Measurements from ENCODE around the gene UNC119. TPM values are rescaled to one million over a fixed set of nuclear protein-coding genes. Genes with fewer than 3 reads are reported as not detected.
"Not testable (repeated sequence)": the region's sequence is repeated elsewhere in the genome, so short reads cannot be mapped to it uniquely, and the experiment has no call there.

UNC119 gene
- polyA plus RNA-seq (ENCODE audit: insufficient read length): 56.8 TPM
- long read RNA-seq, donor 1, full-length matches to known transcripts: 55 of 55 reads
- long read RNA-seq, donor 1, partial matches to known transcripts: 0 of 55 reads
- long read RNA-seq, donor 1, other reads (novel, unspliced or antisense): 0 of 55 reads
- long read RNA-seq, donor 2, full-length matches to known transcripts: 42 of 54 reads
- long read RNA-seq, donor 2, partial matches to known transcripts: 12 of 54 reads
- long read RNA-seq, donor 2, other reads (novel, unspliced or antisense): 0 of 54 reads
- long read RNA-seq, donor 3, full-length matches to known transcripts: 32 of 47 reads
- long read RNA-seq, donor 3, partial matches to known transcripts: 15 of 47 reads
- long read RNA-seq, donor 3, other reads (novel, unspliced or antisense): 0 of 47 reads
- long read RNA-seq, donor 4, partial matches to known transcripts: 0 of 2 reads
- long read RNA-seq, donor 4, other reads (novel, unspliced or antisense): 0 of 2 reads
- long read RNA-seq, donor 5, full-length matches to known transcripts: 60 of 60 reads
- long read RNA-seq, donor 5, partial matches to known transcripts: 0 of 60 reads
- long read RNA-seq, donor 5, other reads (novel, unspliced or antisense): 0 of 60 reads
- long read RNA-seq, donor 6, full-length matches to known transcripts: 35 of 46 reads
- long read RNA-seq, donor 6, partial matches to known transcripts: 11 of 46 reads
- long read RNA-seq, donor 6, other reads (novel, unspliced or antisense): 0 of 46 reads
- long read RNA-seq, donor 7, full-length matches to known transcripts: 43 of 57 reads
- long read RNA-seq, donor 7, partial matches to known transcripts: 14 of 57 reads
- long read RNA-seq, donor 7, other reads (novel, unspliced or antisense): 0 of 57 reads
- long read RNA-seq, donor 8, full-length matches to known transcripts: 15 of 20 reads
- long read RNA-seq, donor 8, partial matches to known transcripts: 5 of 20 reads
- long read RNA-seq, donor 8, other reads (novel, unspliced or antisense): 0 of 20 reads

DNA sequence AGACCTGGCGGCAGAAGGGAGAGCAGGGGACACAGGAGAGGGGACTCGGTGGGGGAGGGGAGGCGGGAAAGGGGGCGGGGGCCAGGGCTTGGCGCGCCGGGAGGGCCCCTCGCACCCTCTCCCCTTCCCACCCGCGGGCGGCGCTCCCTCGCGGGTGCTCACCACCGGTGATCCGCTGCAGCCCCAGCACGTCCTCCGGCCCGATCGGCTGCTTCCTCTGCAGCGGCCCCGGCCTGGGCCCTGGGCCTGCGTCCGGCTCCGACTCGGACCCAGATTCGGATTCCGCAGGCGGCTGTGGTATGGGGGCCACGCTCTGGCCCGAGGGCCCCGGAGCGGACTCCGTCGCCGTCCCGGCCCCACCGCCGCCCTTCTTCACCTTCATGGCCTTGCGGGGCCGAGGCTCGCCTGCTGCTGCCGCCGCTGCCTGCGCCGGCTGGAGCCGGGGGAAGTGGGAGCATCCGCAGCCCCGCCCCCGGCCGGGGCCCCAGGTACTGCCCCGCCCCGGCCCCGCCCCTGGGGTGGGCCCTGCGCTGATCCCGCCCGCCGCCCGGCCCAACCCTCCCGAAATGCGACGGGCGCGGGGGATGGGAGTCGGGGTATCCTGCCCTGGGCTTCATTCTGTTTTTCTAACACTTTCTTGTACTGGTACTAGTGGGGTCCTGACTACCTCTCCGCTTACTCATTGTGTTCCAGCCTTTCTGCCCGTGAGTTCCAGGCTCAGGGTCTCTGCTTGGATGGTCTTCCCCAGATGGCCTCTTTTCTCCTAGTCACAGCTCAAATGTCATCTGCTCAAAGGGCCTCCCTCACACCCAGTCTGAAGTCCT is at the start of gene UNC119:
UNC119 (minus strand) TSS at position 449 of the 824 bp plus-strand sequence; CDS start at position 382, 67 bp downstream.
- DNase-seq: peak; percentile 85

DNA sequence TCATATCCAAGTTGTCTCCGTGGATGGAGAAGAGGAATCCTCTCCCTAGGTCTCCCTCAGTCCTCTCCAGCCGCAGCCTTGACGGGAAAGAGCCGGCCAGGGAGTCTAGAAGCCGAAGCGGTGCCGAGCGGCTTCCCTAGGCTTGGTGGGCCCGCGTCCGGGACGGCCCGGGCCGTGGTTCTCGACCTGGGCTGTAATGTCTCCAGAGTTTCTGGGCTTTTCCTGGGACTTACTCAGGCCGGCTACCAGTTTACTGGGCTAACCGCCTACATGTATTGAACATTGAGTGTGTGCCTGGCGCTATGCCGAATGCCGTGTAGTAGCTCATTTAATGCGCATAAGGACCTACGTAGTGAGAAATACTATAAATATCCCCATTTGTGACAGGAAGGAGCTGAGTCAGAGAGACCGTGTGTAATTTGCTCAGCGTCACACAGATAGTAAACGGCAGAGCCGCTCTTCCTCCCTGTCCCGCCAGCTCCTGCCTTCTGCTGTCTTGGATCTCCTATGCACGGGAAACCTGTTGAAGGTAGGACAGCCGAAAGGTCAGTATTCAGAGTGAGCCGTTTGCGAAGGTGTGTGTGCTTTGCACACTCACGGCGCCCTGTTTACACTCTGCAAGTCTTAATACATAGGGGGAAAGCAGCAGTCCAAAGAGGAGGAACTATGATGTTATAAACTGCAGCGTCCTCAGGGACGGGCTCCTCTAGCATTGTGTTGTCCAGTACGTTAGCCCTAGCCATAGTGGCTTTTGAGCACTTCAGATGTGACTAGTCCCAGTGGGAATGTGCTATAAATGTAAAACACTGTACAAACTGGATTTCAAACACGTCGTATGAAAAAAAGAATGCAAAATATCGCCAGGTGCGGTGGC is 47.1 kb upstream of the UNC119 start:
- DNase-seq: peak; percentile 48

DNA sequence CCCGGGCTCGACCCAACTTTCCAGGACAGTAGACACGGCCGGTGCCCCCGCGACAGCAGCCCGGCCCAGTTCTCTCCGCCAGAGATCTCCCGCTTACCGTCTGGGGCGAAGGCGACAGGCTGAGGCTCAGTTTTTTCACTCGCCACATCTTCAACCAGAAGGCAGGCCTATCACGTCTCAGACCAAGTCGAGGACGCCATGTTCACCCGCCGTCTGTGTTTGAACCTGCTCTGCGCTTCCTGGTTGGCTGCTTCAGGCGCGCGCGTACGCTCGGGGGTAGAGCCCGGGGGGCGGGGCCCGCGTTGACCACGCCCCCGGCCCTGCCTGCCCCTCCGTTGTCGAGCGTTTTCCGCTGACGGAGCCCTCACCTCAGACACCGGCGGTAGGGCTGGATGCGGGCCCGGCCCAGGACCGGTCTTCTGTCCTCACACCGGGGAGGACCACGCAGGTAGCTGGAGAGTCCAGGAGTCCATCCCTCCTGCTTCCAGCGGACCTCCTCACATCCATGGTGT is 46.4 kb upstream of the UNC119 start, which contains the start of gene SPAG5:
SPAG5 (minus strand) TSS at position 227 of the 512 bp plus-strand sequence; CDS start at position 148, 79 bp downstream.
- DNase-seq: peak; percentile 92

DNA sequence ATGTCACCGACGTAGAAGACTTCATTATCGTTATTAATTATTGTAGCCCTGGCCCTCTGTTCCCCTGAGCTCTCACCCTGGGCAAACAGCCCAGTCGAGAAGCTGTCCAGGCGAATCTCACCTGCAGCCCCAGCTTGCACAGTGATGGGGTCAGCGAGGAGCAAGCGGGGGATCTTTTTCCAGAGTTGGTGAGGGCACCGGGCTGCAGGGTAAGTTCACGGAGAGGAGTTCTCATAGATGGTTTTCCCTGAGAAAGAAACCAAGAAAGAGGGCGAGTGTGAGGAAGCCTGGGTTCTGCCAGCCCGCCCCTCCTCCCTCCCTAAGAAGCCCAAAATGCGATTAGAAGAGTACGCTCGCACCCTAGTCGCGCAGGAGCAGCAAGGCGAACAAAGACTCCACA is 46.0 kb upstream of the UNC119 start:
- peak; percentile 11 for DNase-seq

DNA sequence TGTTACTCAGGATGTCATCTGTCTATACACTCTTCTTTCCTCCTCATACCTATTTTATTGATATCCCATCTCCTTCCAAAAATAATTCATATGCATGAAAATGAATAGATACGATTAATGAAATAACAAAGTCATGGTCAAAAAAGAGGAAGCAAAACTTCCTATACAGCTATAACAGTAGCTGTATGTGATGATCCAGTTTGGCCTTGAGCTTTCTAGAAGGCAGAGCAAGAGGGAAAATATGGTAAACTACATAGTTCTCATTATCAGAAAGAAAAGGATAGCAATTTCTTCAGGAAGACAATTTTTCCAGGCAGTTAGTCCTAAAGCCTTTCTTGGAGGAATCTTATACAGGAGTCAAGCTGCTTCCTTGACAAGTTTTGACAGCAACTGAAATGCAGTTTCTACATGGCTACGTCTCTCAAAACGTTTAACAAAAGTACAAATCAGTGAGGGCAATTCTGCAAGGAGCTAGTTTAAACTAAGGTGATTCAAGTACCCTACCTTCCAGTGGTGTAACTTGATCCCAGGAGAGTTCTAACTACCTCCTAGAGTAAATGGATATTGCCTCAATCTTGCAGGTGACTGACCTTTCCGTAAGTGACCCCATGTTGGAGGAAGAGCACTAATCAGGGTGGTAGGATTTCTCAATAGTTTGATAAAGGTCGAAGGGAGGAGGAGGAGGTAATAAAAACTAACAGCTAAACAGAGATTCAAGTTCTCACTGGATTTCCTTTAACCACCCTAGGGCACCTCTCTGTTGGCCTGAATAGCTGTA is 45.4 kb upstream of the UNC119 start:
- DNase-seq: no peak

DNA sequence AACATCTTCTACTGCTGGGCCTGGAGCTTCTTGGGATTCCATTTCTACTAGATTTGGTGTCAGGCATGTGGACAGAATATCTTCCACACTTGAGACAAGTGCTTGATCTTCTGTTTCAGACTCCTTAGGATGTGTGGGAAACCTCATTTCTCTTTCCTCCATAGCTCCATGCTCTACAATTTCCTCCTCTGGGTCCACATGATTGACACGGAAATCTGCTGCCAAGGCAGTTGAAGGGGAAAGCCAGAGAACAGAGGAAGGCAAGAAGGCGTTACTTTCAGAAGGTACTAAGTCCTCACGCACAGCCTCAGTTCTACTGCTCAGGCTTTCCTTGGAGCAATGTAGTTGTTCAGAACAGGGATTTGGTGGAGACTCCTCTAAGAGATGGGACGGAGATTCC is 39.8 kb upstream of the UNC119 start:
- DNase-seq: no peak

DNA sequence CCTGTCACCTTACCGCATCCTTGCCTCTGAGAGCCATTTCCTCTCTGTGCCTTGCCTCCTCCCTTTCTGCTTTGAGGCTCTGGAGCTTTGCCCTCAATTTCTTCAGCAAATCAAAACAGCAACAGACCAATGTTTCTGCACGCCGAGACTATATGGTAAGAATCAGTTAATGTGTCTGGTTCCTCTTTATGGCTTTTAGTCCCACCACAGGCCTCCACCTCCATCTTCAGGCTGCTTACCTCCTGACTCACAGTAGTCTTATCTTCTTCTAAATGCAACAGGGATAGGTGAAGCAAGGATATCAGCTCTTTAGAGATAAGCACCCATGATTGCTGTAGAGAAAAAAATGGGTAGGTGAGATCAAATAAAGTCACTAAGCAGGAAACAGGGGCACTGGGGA is 33.4 kb upstream of the UNC119 start:
- no peak for DNase-seq

DNA sequence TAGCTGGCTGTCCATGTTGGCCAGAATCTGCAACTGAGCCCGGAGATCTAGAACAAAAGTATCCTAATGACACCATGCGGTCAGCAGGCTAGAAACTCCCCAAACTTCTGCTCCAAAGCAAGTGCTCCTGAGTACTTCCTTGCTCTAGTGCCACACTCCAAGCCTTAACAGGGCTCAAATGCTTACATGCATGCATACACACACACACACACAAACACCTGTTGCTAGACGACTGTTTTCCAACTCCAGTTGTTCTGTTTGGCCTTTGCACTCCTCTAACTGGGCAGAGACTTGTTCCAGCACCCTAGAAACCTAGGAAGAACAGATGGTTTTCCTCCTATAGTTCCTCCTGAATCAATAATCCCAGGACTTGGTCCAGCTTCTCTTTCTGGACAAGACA is 32.0 kb upstream of the UNC119 start:
- no peak for DNase-seq

DNA sequence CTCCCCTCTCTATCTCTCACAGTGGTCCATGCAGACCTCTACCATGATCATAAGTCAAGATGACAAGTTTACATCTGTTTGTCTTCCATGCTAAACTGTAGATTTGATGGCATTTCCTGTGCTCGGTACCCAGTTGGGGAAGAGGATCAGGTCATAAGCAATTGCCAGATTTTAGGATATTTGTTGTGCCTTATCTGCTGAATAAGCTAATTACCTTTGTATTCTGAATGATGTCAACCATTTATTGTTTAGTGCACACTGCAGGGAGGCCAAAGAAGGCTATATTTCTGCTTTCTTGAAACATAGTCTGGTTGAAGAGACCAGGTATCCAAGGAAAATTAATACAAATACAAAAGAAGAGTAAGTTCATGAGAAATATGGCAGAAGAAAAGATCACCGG is 30.1 kb upstream of the UNC119 start:
- no peak for DNase-seq

DNA sequence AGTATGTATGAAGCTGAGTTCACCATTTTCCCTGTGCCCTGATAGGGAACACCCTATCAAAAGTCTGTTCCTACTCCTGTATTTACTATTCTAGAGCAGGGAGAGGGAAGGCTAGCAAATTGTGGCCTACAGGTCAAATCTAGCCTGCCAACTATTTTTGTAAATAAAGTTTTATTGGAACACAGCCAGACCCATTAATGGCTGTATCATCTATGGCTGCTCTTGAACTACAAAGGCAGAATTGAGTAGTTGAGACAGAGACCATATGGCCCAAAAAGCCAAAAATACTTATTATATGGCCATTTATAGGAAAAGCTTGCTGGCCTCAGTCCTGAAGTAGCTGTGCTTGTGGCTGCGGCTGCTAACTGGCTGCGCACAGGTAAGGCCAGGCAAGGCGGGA is 28.5 kb upstream of the UNC119 start:
- DNase-seq: no peak

DNA sequence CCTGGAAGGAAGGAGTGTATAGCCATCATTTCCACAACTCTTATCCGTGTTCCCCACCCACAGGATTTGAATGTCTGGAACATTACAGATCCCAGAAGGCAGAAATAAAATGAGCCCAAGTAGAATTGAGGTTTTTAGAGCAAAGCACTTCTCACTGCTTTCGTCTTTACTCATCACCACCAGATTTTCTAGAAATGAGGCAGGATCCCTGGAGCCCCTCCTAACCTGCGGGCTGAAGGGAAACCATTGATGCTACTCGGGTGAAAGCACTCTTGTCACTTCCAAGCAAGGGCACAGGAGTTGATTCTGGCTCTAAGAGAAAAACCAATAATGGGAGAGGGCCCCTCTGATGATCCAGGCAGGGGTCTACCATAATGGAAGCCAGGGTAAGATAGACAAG is 27.1 kb upstream of the UNC119 start:
- no peak for DNase-seq

DNA sequence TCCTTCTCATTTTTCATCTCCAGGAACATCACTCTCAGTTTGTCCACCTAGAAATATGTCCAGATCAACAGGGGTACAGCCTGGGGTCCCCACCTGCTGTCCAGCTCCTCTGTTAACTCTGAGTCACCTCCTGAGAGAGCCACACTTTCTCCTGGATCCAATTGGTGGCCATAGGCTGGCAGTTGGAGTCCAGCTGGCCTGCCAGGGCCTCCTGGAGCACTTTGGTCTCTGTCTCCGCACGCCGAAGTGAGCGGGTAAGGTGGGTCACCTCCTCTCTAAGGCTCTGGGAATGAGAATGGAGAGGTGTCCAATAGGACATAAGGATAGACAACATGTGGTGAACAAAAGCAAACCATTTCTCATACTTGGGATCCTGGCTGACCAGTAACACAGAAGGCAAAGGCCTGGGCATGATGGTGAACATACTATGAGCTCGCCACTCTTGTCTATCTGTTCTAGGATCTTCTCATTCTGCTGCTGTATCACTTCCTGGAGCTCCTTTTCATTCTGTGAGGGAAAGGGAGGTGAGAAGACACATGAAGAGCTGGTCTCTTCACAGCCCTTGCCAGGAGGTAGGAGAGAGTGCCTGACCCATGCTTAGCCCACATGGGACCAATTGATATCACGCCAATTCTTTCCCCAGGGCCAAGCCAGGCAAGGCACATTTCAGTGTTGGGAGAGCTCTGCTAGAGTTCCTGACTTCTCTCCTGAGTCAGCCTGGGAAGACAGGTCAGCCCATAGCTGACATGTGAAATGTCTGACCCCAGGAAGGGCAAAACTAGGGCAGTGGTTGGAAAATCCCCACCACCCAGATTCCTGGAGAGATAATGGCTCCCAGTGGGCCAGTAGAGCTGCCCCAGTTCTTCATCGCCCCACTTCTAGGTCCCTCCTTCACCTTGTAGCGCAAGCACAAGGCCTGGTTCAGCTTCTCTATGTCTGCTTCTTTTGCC is 26.1 kb upstream of the UNC119 start:
- DNase-seq: no peak

DNA sequence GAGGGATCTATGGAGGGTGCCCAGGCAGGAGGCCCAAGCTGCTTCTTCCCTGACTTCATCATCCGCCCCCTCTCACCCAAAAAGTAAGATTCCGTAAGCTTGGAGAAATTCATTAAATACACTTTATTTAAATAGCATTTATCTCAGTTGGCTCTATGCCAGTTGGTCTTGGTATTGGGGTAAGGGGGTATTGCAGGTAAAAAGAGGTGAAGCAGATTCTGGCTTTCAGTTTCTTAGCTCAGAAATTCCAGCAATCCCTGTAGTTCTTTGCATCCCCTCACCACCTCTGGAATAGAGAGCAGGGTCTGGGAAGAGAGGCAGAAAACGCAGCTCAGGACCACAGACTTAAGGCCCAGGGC is 25.0 kb upstream of the UNC119 start:
- DNase-seq: no peak

DNA sequence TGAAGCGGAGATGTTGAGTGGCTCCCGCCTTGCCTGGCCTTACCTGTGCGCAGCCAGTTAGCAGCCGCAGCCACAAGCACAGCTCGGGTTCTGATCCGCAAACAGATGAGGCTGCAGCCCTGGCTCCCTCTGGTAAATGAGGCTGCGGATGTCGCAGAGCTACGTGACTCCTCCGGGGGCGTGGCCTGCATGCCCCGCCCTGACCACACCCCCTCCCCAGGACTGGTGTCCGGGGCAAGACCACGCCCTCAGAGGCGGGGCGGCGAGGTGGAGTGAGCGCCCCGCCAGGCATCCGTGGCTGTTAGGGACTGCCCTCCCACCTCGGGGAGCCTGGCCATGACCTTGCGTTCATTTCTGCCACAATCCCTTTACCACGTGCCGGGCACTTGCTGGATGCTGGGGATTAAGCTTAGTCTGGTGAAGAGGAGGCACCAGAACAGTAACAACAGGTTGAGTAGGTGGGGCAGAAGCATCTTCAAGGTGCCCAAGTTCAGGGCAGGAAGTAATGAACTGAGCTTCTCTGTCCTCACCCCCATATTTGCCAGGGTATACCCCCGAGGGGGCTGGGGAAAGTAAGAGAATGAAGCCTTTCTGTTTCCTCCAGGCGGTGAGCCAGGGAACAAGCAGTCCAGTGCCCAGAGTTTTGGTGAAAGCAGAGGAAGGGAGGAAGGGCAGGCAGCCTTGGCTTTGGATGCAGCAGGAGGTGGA is 24.5 kb upstream of the UNC119 start, which contains the start of gene ALDOC:
ALDOC (minus strand) TSS at position 138 of the 708 bp plus-strand sequence. CDS start 1,363 bp downstream, outside the sequence.
- DNase-seq: peak; percentile 85

DNA sequence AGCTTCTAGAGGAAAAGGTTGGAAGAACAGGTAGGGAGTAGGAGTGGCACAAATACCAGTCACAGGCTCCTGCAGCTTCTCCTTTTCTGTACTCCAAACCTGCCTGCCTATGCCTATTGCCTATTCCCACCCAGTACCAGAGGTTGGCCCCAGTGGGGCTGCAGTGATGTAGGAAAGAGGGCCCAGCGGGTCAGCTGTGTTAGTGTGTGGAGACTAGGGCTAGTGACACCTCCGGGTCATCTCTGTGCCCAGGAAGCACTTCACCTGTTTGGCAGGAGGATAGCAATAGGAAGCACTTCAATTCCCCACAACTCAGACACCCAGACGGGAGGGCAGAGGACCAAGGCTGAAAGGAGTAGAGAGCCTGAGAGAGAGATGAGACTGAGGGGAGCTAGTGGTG is 23.6 kb upstream of the UNC119 start:
- not testable (repeated sequence) for DNase-seq

DNA sequence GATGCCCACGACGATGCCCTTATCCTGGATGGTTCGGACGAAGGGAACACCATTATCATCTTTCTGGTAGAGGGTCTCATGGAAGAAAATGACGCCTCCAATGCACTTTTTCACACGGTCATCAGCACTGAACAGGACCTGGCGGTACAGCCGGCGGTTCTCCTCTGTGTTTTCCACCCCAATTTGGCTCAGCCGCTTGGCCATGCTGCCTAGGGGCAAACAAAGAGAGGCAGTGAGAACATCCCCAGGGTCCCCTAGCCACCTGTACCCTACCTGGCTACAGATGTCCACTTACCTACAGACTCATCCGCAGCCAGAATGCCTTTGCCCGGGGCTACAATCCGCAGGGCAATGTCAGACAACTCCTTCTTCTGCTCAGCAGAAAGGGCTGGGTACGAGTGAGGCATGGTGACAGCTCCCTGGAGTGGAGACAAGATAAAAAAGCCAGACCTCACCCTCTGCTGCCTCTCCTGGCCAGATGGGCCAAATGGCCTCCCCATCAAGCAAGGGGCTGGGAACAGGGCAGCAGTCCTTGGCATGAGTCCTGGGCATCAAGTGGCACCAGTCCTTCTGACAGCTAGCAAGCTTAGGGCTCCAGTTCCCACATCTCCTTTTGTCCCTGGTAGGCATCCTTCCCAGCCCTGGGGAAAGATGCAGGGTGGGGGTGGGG is 22.8 kb upstream of the UNC119 start:
- no peak for DNase-seq

DNA sequence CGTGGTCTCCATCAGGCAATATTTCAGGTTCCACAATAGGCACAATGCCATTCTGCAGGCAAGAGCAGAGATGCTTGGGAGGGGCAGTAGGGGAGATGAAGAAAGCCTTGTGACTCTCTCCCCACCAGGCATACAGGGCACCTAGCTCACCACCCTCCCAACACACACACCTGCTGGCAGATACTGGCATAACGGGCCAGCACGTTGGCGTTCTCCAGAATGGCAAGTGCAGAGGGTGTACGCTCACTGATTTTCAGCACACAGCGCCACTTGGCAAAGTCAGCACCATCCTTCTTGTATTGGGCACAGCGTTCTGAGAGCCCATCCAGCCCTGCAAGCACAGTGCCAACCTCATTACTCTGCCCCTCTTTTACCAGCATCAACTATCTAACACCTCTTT is 22.1 kb upstream of the UNC119 start:
- no peak for DNase-seq

Data from left kidney (tissue), 8 donors.